HG02943 (cell line): ENCODE results near the gene KRTAP9-4.
"Not testable (repeated sequence)": the region's sequence is repeated elsewhere in the genome, so short reads cannot be mapped to it uniquely, and the experiment has no call there.

ENCODE experiments used
- ATAC-seq: cut with Tn5 transposase; IDR thresholded peaks from one replicate; pipeline ENCODE4 v1.9.1; 2021; ENCODE audit warnings: mild to moderate bottlenecking, low read depth, moderate library complexity; ENCODE audit not compliant: unreplicated experiment

KRTAP9-4 gene

GRCh38 chr17:41263212-41263611 is 13.7 kb downstream of the KRTAP9-4 start:
- no peak for ATAC-seq

- no peak for ATAC-seq
These were observed 15.1 kb downstream of the KRTAP9-4 start for GRCh38 chr17:41264599-41264998.

- no peak for ATAC-seq
These were observed 15.6 kb downstream of the KRTAP9-4 start, which contains the start of gene KRTAP9-6 for GRCh38 chr17:41265078-41265477. TSS of gene KRTAP9-6 (plus strand) at chr17:41265378. CDS start at chr17:41265378, 0 bp downstream.

- no peak for ATAC-seq
These were observed 18.2 kb downstream of the KRTAP9-4 start for GRCh38 chr17:41267711-41268110.

GRCh38 chr17:41271323-41271722 is 21.8 kb downstream of the KRTAP9-4 start:
- not testable (repeated sequence) for ATAC-seq

DNA sequence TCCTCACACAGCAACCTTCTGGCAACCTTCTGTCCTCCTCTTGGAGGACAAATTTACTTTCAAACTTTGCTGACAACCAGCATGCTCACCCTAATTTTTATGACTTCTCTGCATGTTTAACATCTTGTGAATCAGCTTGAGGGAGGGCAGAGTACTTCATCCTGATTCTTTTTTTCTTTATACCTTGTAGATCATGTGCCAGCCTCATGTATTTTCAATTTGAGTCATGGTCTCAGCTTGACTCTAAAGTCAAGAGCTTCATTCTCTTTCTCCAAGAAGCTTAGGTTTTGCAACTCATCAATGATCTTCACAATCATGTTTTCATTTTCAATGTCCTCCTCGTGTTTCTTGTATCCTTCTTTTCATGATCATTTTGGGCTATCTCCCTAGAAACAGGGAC is 22.4 kb downstream of the KRTAP9-4 start:
- ATAC-seq, result no peak

DNA sequence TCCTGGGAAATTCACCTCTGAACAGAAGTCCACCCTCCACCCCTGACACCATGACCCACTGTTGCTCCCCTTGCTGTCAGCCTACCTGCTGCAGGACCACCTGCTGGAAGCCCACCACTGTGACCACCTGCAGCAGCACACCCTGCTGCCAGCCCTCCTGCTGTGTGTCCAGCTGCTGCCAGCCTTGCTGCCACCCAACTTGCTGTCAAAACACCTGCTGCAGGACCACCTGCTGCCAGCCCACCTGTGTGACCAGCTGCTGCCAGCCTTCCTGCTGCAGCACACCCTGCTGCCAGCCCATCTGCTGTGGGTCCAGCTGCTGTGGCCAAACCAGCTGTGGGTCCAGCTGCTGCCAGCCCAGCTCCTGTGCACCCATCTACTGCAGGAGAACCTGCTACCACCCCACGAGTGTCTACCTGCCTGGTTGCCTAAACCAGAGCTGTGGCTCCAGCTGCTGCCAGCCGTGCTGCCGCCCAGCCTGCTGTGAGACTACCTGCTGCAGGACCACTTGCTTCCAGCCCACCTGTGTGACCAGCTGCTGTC is 26.2 kb downstream of the KRTAP9-4 start, which contains the start of gene KRTAP9-7:
Gene KRTAP9-7, plus strand, starts transcription at position 51 of the 543 bp plus-strand sequence. Its CDS starts 0 bp downstream, at position 51.
- ATAC-seq, result not testable (repeated sequence)

DNA sequence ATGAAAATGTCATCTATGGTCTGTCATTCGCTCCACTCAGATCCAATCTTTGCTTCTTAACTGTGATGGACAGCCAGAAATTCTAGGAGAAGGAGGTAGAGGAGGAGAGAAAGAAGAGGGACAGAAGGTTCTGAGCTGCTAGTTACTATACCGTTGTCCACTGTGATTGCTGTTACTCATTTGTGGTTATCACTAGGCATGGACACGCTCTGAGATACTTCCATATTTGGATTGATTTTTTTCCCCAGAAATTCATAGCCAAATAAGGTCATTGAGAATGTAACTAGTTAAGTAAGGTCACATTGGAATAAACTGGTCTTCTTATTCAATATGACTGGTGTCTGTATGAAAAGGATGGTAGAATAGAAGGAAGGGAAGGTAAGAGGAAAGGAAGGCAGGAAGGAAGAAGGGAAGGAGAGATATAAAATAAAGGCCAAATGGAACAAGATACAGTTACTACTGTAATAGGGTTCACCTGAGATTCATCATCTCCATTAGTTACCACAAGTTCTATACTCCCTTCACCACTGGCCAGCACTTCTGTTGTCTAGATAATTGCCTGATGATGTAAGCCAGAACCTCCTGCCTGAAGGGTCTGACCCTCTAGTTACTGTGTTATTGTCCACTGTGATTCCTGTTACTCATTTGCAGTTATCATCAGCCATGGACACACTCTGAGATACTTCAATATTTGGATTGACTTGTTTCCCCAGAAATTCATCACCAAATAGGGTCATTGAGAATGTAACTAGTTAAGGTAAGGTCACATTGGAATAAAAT is 28.9 kb downstream of the KRTAP9-4 start:
- ATAC-seq, result no peak

GRCh38 chr17:41284043-41284442 is 34.6 kb downstream of the KRTAP9-4 start:
- ATAC-seq, result no peak

- ATAC-seq, result no peak
These were observed 35.1 kb downstream of the KRTAP9-4 start for GRCh38 chr17:41284546-41284945.

DNA sequence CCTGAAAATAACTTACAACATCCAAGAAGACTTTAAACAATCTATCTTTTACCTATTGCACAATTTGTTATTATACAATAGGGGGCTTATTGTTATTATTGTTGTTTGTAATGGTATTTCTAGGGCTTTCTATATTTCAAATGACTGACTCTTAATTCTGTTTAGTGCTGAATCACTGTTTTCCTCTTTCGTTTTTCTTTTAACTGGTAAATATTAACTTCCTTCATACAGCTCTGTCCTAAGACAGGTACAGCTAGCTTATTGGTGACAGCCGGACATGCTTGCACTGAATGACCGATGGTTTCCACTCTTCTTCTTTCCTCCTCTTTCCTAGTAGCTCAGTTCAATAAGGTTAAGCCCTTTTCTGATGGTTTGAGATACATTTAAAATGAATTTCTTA is 37.6 kb downstream of the KRTAP9-4 start:
- ATAC-seq, result no peak

GRCh38 chr17:41294016-41294415 is 44.5 kb downstream of the KRTAP9-4 start:
- ATAC-seq, result no peak

GRCh38 chr17:41296846-41297245 is 47.4 kb downstream of the KRTAP9-4 start:
- no peak for ATAC-seq

DNA sequence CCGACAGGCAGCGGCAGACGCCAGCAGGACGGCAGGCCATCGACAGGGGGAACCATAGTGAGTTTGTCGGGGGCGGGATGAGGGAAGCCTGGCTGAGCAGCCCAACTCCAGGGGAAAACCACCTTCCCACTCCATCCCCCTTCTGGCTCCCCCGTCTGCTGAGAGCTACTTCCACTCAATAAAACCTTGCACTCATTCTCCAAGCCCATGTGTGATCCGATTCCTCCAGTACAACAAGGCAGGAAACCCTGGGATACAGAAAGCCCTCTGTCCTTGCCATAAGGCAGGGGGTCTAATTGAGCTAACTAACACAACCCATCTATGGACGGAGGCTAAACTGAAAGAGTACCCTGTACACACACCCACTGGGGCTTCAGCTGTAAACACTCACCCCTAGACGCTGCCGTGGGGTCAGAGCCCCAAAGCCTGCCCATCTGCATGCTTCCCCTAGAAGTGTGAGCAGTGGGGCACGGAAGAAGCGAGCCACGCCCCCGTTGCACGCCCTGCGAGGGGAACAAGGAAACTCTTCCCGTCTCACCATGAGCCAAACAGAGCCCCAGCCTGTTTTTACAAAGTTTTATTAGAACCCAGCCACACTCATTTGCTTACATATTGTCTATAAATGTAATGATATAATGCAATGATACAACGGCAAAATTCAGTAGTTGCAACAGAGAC is 49.1 kb downstream of the KRTAP9-4 start:
- no peak for ATAC-seq
